DMS79 (cell line): ENCODE measurements around the gene PSG5.
"Not testable (repeated sequence)": the region's sequence is repeated elsewhere in the genome, so short reads cannot be mapped to it uniquely, and the experiment has no call there.

Experiments used
- DNase-seq: peaks from one replicate; lab custom pipeline; 2025; lab: John Stamatoyannopoulos, UW

PSG5 gene

GRCh38 chr19:43181869-43182771 is 4.2 kb downstream of the PSG5 start:
- not testable (repeated sequence) for DNase-seq

GRCh38 chr19:43179569-43180147 is 6.7 kb downstream of the PSG5 start:
- DNase-seq = not testable (repeated sequence)

- DNase-seq = not testable (repeated sequence)
Observed at GRCh38 chr19:43178577-43178976, 7.8 kb downstream of the PSG5 start.

DNA sequence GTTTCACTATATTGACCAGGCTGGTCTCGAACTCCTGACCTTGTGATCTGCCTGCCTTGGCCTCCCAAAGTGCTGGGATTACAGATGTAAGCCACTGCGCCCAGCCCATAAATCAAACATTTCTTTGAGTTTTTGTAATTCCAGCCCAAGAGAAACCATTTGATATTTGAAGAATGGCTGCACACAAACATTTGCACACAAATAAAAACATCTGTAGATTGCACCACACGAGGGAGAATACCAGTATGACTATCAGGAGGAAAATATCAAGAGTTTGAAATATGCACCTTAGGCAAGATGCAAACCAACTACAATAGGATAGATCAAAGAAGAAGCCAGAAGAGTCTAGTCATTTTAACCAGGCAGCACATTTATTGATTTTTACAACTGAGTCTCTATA is 20.4 kb downstream of the PSG5 start:
- not testable (repeated sequence) for DNase-seq

DNA sequence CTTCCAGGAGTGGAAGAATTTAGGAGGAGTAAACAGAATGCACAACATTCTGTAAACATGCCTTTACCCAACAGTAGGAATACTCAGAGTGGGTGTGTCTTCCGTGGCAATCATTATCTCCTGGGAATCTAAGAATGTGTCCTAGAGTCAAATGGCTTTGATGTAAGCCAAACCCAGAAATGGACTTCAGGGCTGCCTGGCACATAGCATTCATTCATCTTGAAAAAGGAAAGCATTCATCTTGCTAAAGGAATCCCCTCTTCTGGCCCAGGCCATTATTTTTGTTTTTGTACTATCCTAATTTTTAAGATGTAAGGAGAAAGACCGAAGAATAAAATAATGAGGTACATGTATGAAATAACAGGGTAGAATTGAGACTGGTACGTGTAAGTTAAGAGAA is 23.2 kb downstream of the PSG5 start:
- not testable (repeated sequence) for DNase-seq

DNA sequence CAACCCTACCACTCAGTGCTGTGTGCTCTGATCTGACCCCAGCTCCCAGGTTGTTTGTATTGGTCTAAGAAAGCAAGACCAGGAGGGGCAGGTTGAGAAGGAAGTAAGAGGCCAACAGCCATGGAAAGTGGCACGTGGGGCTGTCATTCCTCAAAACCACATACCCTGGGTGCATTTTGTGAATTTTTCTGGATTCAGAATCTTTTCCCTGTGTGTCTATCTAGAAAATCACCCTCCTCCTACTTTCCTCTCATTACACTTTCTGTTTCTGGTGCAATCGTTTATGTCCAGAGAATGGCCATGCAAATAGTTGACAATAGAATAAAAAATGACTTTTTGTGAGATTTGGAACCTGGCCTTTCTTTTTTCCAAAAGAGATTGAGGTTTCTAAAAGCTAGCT is 24.1 kb downstream of the PSG5 start:
- DNase-seq = not testable (repeated sequence)

GRCh38 chr19:43152214-43152613 is 34.1 kb downstream of the PSG5 start:
- DNase-seq = no peak

DNA sequence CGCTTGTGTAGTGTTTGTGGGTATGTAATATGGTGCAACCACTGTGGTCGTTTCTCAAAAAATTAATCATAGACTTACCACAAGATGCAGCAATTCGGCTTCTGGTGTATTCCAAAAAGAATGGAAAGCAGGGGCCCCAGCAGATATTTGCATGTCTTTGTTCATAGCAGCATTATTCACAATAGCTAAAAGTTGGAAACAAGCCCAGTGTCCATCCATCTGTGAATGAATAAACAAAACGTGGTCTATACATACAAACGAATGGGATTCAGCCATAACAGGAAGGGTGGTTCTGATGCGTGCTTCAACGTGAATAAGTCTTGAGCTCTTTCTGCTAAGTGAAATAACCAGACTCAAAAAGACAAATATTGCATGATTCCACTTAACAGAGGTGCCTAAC is 36.5 kb downstream of the PSG5 start:
- DNase-seq = not testable (repeated sequence)

GRCh38 chr19:43148233-43148632 is 38.1 kb downstream of the PSG5 start:
- no peak for DNase-seq

DNA sequence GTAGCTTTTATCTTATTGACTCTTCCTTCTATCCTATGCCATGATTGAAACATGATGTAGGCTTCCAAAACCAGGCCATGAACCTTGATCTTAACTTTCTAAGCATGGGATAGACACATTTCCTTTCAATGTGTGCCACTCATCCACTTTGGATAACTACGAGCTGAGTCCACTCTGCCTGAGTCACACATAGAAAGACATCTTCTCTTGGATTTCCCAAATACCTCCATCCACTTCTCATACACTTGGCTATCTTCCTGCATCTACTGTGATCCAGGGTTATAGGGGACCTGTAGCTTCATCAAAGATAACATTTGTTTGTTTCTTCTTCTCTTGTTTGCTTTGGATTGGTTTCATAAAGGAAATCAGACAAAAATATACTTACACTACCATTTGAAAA is 44.6 kb downstream of the PSG5 start:
- not testable (repeated sequence) for DNase-seq

- DNase-seq = no peak
Observed at GRCh38 chr19:43132696-43133095, 53.6 kb downstream of the PSG5 start.

DNA sequence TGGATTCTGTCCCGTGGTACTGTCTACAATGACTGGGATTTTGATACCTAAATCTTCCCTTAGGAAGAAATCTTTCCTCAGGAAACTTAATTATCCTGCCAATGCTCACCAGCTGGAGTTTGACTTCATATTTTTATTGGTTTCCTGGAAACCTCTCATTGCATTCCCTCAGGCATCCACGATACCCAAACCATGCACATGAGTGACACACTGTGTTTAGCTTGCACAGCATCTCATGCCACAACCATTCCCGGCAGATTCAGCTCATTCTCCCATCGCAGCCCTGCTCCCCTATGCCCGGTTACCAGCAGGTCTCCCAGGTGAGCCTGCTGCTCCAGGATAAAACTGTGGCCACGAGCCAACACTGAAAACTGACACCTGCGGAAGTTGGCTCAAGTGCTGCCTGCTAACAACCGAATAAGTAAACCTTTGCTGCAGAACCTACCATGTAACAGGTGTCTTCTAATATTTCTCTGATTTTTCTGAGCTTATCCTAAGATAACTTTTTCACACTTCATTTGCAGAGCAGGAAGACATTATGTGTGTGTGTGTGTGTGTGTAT is 55.0 kb downstream of the PSG5 start:
- DNase-seq = not testable (repeated sequence)

- not testable (repeated sequence) for DNase-seq
Observed at GRCh38 chr19:43129197-43129596, 57.1 kb downstream of the PSG5 start.

DNA sequence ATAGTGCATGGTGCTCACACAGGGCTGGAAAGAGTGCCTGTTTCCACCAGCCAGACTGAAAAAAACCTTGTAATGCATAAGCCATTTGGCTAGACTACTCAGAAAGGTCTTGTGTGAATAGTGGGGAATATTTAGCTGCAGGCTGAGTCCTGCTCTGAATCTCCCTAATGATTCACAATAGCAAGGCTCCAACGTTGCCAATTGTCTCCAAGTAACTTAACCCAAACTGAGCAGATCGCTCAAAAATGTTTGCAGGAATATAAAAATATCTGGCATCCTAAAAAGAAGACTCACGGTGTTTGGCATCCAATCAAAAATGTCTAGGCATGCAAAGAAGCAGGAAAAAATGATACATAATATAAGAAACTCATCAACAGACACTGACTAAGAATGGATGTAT is 59.0 kb downstream of the PSG5 start:
- not testable (repeated sequence) for DNase-seq

DNA sequence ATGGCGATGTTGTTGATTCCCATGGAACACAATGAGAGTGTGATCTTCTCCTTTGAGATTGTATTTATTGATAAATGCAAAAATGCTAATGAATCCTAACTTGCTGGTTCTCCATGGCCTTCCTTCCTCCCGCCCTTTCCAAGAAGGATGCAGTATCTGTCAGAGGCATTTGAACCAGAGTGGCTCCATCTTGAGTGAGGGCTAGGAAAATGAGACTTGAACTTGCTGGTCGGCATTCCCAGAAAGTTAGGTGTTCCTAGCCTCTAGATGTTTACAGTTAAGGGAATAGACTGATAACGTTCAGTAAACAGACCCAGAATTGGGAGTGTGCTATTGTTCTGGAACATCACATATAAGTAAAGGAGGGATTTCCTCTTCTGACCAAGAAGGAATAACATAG is 59.6 kb downstream of the PSG5 start:
- no peak for DNase-seq

- DNase-seq = no peak
Observed at GRCh38 chr19:43124360-43124759, 62.0 kb downstream of the PSG5 start.

- not testable (repeated sequence) for DNase-seq
Observed at GRCh38 chr19:43120433-43121026, 65.8 kb downstream of the PSG5 start.

DNA sequence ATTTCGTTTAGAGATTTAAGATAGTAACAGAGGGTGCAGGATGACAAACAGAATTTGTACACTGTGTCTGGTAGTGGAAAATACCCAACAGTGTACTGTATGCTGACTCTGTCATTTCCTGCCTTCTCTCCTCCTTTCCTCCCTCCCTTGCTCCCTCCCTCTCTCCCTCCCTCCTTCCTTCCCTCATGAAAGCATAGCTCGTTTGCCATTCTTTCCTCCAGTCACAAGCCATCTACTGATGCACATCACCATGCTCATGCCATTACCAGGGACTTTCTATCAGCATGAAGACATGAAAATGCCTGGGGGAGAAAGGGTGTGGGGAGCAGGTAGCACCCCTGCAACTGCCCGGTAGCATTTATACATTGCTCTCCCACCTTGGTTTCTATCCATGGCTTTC is 66.8 kb downstream of the PSG5 start:
- not testable (repeated sequence) for DNase-seq
